ENCODE measurements around the gene ST8SIA6. TPM values are rescaled to one million over a fixed set of nuclear protein-coding genes. Genes with fewer than 3 reads are reported as not detected.

The ST8SIA6 gene
- total and polyA plus RNA-seq, 7 donors, result 0.50 to 2.6 (median 1.1) TPM; not detected in 2

DNA sequence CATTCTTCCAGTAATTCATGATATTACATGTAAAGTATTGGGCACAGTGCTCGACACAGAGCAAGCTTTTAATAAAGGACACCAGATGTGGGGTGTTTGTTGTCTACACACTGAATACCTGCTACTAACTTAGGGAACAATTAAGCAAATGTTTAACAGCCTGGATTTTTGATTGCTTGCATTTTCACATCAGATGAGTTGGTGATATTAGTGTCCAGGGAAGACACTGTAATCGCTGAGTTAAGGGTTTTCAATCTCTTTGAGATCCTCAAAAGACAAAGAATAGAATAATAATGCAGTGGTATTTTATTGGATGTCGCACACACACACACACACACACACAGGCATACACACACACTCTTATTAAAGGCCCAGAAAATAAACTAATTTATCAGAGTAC is 147.3 kb downstream of the ST8SIA6 start:
- intact Hi-C loops (cut with DNase I), result no loop called here
- H3K27ac ChIP-seq, result no peak overlapping the region
- H3K4me1 ChIP-seq, result no peaks in the 10 kb centered on the region
- no peaks in the 10 kb centered on the region for H3K9me3 ChIP-seq
- H3K4me3 ChIP-seq, result no peak overlapping the region
- DNase-seq, result no peak
- WGBS, 2 donors, result 79 to 82% methylated on average over 3 of the region's 3 CpGs
- TF ChIP-seq CTCF (IDR thresholded peaks at IDR 0.05) (no peak), POLR2A (IDR thresholded peaks at IDR 0.05) (no peak), EP300 (IDR thresholded peaks at IDR 0.05) (no peak), POLR2AphosphoS5 (IDR thresholded peaks at IDR 0.05) (no peak)
- no peaks in the 10 kb centered on the region for H3K36me3 ChIP-seq
- no peaks in the 10 kb centered on the region for H3K27me3 ChIP-seq

DNA sequence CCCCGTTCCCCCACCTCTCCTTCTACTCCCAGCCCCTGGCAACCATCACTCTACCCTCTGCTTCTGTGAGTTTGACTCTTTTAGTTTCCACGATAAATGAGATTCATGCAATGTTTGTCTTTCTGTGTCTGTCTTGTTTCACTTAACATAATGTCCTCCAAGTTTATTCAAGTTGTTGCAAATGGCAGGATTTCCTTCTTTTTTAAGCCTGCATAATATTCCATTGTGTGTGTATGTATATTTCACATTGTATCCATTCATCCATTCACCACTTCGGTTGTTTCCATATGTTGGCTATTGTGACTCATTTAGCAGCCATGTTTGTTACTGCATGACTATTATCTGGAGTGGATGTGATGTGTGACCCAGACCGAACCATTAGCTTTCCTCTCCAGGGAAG is 162.0 kb downstream of the ST8SIA6 start:
- WGBS, 2 donors, result 72 to 94% methylated on average over 4 of the region's 4 CpGs
- Histone ChIP-seq H3K9me3 (no peaks in the 10 kb centered on the region), H3K36me3 (no peaks in the 10 kb centered on the region), H3K27me3 (no peaks in the 10 kb centered on the region), H3K4me1 (no peaks in the 10 kb centered on the region), H3K4me3 (no peak overlapping the region), H3K27ac (no peak overlapping the region)
- no peak for TF ChIP-seq EP300 (IDR thresholded peaks at IDR 0.05)
- intact Hi-C loops (cut with DNase I), result no loop called here
- DNase-seq, result no peak

DNA sequence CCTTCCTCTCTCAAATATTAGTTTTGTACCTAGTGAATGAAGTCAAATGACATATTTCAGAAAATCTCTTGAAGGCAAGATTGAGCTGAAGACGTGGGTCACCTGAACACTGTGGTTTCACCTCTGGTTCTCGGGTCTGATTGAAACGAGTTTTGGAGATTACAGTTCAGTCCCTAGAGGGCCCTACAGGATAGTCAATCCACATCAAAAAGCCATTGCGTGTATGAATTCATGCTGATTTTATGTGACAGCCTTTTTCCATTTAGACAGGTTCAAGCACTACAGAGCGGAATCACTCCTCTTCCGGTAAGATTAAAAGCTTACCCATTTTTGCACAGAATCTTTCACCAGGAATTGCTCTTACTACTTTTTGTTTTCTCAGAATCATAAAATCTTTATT is 164.2 kb downstream of the ST8SIA6 start:
- H3K4me3 ChIP-seq, result no peak overlapping the region
- intact Hi-C loops (cut with DNase I), result no loop called here
- H3K27me3 ChIP-seq, result no peaks in the 10 kb centered on the region

GRCh38 chr10:17289763-17290162 is 164.6 kb downstream of the ST8SIA6 start:
- Histone ChIP-seq H3K27me3 (no peaks in the 10 kb centered on the region), H3K9me3 (no peaks in the 10 kb centered on the region), H3K27ac (no peak overlapping the region), H3K36me3 (no peaks in the 10 kb centered on the region), H3K4me3 (no peak overlapping the region), H3K4me1 (no peaks in the 10 kb centered on the region)
- no peak for DNase-seq
- 58 to 93% methylated on average over 12 of the region's 12 CpGs for WGBS, 2 donors
- TF ChIP-seq EP300 (IDR thresholded peaks at IDR 0.05), result no peak
- no peak for TF ChIP-seq POLR2A (IDR thresholded peaks at IDR 0.05)
- no peak for TF ChIP-seq CTCF (IDR thresholded peaks at IDR 0.05)
- no peak for TF ChIP-seq POLR2AphosphoS5 (IDR thresholded peaks at IDR 0.05)
- intact Hi-C loops (cut with DNase I), result no loop called here

More for the DNA sequence above, 164.2 kb downstream of the ST8SIA6 start:
- Histone ChIP-seq H3K9me3 (no peaks in the 10 kb centered on the region), H3K27ac (no peak overlapping the region), H3K36me3 (no peaks in the 10 kb centered on the region), H3K4me1 (no peaks in the 10 kb centered on the region)
- TF ChIP-seq CTCF (IDR thresholded peaks at IDR 0.05) (no peak), POLR2AphosphoS5 (IDR thresholded peaks at IDR 0.05) (no peak), EP300 (IDR thresholded peaks at IDR 0.05) (no peak), POLR2A (IDR thresholded peaks at IDR 0.05) (no peak)
- WGBS, 2 donors, result 15 to 42% methylated on average over 6 of the region's 6 CpGs
- no peak for DNase-seq

- Histone ChIP-seq H3K27me3 (no peaks in the 10 kb centered on the region), H3K4me1 (no peaks in the 10 kb centered on the region), H3K4me3 (no peak overlapping the region), H3K36me3 (no peaks in the 10 kb centered on the region), H3K27ac (no peak overlapping the region), H3K9me3 (peaks cover 0 to 9% (median 0%) of the 10 kb centered on the region in 4 donors)
- TF ChIP-seq CTCF (IDR thresholded peaks at IDR 0.05) (no peak), POLR2A (IDR thresholded peaks at IDR 0.05) (no peak), EP300 (IDR thresholded peaks at IDR 0.05) (no peak), POLR2AphosphoS5 (IDR thresholded peaks at IDR 0.05) (no peak)
- DNase-seq, result no peak
- 67 to 76% methylated on average over 10 of the region's 10 CpGs for WGBS, 2 donors
- intact Hi-C loops (cut with DNase I), result no loop called here
These were observed 167.5 kb downstream of the ST8SIA6 start for GRCh38 chr10:17286562-17287550.

Data from sigmoid colon (tissue), 7 donors.